ENCODE measurements around the gene ATP4A. TPM values are rescaled to one million over a fixed set of nuclear protein-coding genes. Genes with fewer than 3 reads are reported as not detected.

ATP4A gene
- total RNA-seq, 1 donor from 2014 or later = not detected

- TF ChIP-seq, protein P1, sequence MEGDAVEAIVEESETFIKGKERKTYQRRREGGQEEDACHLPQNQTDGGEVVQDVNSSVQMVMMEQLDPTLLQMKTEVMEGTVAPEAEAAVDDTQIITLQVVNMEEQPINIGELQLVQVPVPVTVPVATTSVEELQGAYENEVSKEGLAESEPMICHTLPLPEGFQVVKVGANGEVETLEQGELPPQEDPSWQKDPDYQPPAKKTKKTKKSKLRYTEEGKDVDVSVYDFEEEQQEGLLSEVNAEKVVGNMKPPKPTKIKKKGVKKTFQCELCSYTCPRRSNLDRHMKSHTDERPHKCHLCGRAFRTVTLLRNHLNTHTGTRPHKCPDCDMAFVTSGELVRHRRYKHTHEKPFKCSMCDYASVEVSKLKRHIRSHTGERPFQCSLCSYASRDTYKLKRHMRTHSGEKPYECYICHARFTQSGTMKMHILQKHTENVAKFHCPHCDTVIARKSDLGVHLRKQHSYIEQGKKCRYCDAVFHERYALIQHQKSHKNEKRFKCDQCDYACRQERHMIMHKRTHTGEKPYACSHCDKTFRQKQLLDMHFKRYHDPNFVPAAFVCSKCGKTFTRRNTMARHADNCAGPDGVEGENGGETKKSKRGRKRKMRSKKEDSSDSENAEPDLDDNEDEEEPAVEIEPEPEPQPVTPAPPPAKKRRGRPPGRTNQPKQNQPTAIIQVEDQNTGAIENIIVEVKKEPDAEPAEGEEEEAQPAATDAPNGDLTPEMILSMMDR (IDR thresholded peaks at IDR 0.05) = no peak
- H3K4me1 Mint-ChIP-seq = peaks cover 21% of the 10 kb centered on the region
- no peak overlapping the region for H3K4me3 Mint-ChIP-seq
- intact Hi-C loops (cut with micrococcal nuclease) = no loop called here
- ChIA-PET CTCF (no interaction called here), POLR2A (no interaction called here)
- H3K27me3 Mint-ChIP-seq = peaks cover 25% of the 10 kb centered on the region
- no peaks in the 10 kb centered on the region for H3K9me3 Mint-ChIP-seq
- ATAC-seq (ENCODE audit: low read depth) (no peak), DNase-seq (no peak)
- peaks cover 8% of the 10 kb centered on the region for H3K36me3 Mint-ChIP-seq (ENCODE audit: low read depth)
- H3K27ac Mint-ChIP-seq = no peak overlapping the region
Measured at GRCh38 chr19:35554076-35554475, 9.4 kb downstream of the ATP4A start.

DNA sequence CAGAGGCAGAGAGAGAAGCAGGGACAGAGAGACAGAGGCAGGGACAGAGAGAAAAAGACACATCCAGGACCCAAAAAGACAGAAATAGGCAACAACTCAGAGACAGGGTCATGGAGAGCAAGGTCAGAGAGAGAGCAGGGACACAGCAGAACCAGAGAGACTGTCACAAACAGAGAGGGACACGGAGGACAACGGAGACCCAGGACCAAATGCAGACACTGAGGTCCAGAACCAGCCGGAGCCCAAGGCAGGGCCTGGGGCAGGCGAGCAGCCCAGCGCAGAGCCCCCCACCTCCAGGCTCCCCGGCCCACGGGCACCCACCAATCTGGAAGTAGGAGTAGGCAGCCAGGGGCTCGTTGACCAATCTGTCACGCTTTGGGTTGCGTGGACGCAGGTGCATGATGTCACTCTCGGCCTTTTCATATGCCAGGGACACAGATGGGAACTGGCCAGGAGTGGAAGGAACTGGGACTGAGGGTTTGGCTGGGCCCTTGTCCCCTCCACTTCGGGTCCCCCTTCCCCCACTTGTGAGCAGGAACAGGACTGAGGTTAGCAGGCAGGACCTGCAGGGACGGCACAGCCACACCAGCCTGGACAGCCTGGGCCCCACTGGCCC, 10.0 kb downstream of the ATP4A start:
- DNase-seq (no peak), ATAC-seq (ENCODE audit: low read depth) (no peak)
- intact Hi-C loops (cut with micrococcal nuclease) = no loop called here
- Mint-ChIP-seq H3K27me3 (peaks cover 19% of the 10 kb centered on the region), H3K9me3 (no peaks in the 10 kb centered on the region), H3K4me1 (peaks cover 21% of the 10 kb centered on the region), H3K27ac (no peak overlapping the region), H3K4me3 (no peak overlapping the region), H3K36me3 (ENCODE audit: low read depth) (peaks cover 10% of the 10 kb centered on the region)
- CTCF ChIA-PET = no interaction called here
- POLR2A ChIA-PET = no interaction called here
- TF ChIP-seq, protein P1 (IDR thresholded peaks at IDR 0.05) = no peak

- H3K4me1 Mint-ChIP-seq = peaks cover 19% of the 10 kb centered on the region
- no peak overlapping the region for H3K4me3 Mint-ChIP-seq
- no peak overlapping the region for H3K27ac Mint-ChIP-seq
- intact Hi-C loops (cut with micrococcal nuclease) = no loop called here
- H3K9me3 Mint-ChIP-seq = no peaks in the 10 kb centered on the region
- TF ChIP-seq, protein P1 (IDR thresholded peaks at IDR 0.05) = no peak
- peaks cover 12% of the 10 kb centered on the region for H3K36me3 Mint-ChIP-seq (ENCODE audit: low read depth)
- no peak for DNase-seq
- ChIA-PET CTCF (interaction anchor here (1.3 kb wide), 1 partner anchor 18 kb away, joined by 3 read pairs; no protein-coding TSS in a partner anchor), POLR2A (no interaction called here)
- no peak for ATAC-seq (ENCODE audit: low read depth)
- peaks cover 14% of the 10 kb centered on the region for H3K27me3 Mint-ChIP-seq
Measured at GRCh38 chr19:35552534-35553384, 10.7 kb downstream of the ATP4A start.

DNA sequence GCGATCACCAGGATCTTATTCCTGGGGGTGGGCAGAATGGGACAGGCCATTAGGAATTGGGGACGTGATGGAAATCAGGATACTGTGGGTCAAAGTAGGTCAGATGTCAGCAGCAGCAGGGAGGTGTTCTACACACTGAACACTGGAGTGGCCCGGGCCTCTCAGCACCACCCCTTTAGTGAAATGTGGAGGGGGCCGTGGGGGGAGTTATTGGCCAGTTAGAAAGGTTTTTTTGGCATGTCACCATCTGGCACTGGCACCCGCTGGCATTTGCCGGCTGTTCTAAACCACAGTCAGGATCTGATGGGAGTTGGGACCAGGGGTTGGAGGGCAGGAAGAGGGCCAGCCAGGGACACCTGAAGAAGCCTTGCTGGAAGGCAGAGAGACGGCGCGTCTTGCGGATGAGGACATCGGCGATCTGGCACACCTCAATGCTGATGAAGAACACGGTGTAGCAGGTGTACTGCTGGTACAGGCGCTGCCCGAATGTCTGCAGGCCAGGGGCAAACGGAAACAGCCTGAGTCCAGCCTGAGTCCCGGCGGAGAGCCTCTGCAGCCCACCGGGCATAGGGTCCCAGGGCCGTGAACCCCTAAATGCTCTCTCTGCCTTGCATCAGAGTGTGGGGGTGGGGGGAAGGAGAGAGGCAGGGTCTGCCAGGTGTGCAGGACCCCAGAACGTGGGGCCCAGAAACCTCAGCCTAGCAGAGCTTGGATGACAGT, 12.2 kb downstream of the ATP4A start:
- no peak for DNase-seq
- H3K27ac Mint-ChIP-seq = no peak overlapping the region

More for the DNA sequence above, 12.2 kb downstream of the ATP4A start:
- Mint-ChIP-seq H3K36me3 (ENCODE audit: low read depth) (peaks cover 20% of the 10 kb centered on the region), H3K9me3 (no peaks in the 10 kb centered on the region), H3K4me1 (peaks cover 26% of the 10 kb centered on the region), H3K27me3 (peaks cover 4% of the 10 kb centered on the region), H3K4me3 (no peak overlapping the region)
- CTCF ChIA-PET = no interaction called here
- TF ChIP-seq, protein P1 (IDR thresholded peaks at IDR 0.05) = no peak
- no peak for ATAC-seq (ENCODE audit: low read depth)
- POLR2A ChIA-PET = no interaction called here
- intact Hi-C loops (cut with micrococcal nuclease) = no loop called here

All from activated B cell treated with CpG ODN at 0.5 μM for 24 hours (primary cell).